NK-92 treated with Interleukin-12 subunit alpha and Interleukin-12 subunit beta, amount 100 ng/mL, for 24 hours (cell line): Measurements from ENCODE around the gene RAB7B.

ENCODE experiments used
- DNase-seq: peaks from one replicate; lab custom pipeline; 2025; lab: John Stamatoyannopoulos, UW

Gene RAB7B

DNA sequence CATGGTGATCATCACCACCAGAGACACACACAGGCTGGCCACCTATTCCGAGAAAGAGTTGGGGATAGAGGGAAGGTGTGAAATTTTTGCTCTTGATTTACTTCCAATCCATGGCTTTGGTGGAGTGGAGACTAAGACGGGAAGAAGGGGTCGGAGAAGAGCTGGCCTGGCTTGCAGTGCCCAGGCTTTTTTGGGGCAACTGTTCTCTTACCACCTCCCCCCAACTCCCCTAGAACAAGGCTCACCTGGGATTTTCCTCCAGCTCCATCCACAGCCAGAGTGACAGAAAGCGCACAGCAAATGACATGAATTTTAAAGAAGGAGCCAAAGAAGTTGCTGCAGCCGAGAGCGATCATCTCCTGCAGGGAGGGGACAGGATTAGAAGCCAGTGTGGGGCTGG, 75.9 kb downstream of the RAB7B start:
- no peak for DNase-seq
